GM23248 (cell line): ENCODE data around the gene SLC25A4.

Experiments used
- EZH2 ChIP-seq: fragments of 200-600 bp; sonication (generic); IDR thresholded peaks from 2 replicates; pipeline ENCODE4 v1.6.1; 2018; ENCODE audit warnings: antibody characterized with exemption, mild to moderate bottlenecking; ENCODE audit not compliant: insufficient read depth, poor library complexity, severe bottlenecking
- EZH2phosphoT487 ChIP-seq: fragments of 200-600 bp; sonication (generic); IDR thresholded peaks from 2 replicates; pipeline ENCODE4 v1.6.1; 2018; ENCODE audit warnings: antibody characterized with exemption, moderate library complexity, mild to moderate bottlenecking, low read depth; ENCODE audit not compliant: insufficient read depth

DNA sequence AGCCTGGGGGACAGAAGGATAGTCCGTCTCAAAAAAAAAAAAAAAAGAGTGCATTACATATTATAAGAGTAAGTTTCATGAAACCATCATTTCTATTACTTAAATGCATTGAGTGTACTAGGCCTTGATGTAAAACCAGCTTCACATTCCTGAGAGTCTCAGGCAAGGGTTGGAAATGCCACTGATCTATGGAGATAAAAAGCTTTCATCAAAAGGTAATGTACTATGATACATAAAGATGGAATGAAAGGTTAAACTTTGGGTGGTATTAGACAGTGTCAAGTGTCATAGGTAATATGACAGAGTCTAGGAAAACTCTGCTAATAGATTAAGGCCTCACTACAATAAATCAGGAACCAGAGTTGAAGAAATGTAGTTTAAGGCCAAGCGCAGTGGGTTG, 53.4 kb downstream of the SLC25A4 start:
- TF ChIP-seq EZH2 (no peak), EZH2phosphoT487 (no peak)
